Omental fat pad (tissue), 4 donors: ENCODE data around the gene ATP13A5. TPM values are rescaled to one million over a fixed set of nuclear protein-coding genes. Genes with fewer than 3 reads are reported as not detected.

Source experiments
- ATAC-seq: fragments of 150-250 bp; one replicate; pipeline ENCODE4 v1.9.1; 2016; ENCODE audit warnings: mild to moderate bottlenecking, moderate library complexity; ENCODE audit not compliant: low FRiP score
- DNase-seq: peaks from one replicate; pipeline ENCODE4 v3.0.0-alpha.2; 2019; ENCODE audit warnings: low spot score
- total RNA-seq, 4 donors: library from RNA; depleted of rRNA; stranded (reverse); fragments of >200 nt; gene quantifications; one replicate each; pipeline ENCODE4 v1.1.0, GENCODE V29; 2016
- TF ChIP-seq, protein P1 (sequence below), 3 donors: fragments of 450-650 bp; IDR thresholded peaks; one replicate each; pipeline ENCODE4 v1.5.1; 2016 to 2017; ENCODE audit warnings: antibody characterized with exemption in 3 of 3, mild to moderate bottlenecking in 3 of 3, moderate library complexity in 2 of 3

The ATP13A5 gene
- total RNA-seq, 4 donors from 2014 or later, result not detected

- DNase-seq (no peak), ATAC-seq (no peak)
- TF ChIP-seq, protein P1, sequence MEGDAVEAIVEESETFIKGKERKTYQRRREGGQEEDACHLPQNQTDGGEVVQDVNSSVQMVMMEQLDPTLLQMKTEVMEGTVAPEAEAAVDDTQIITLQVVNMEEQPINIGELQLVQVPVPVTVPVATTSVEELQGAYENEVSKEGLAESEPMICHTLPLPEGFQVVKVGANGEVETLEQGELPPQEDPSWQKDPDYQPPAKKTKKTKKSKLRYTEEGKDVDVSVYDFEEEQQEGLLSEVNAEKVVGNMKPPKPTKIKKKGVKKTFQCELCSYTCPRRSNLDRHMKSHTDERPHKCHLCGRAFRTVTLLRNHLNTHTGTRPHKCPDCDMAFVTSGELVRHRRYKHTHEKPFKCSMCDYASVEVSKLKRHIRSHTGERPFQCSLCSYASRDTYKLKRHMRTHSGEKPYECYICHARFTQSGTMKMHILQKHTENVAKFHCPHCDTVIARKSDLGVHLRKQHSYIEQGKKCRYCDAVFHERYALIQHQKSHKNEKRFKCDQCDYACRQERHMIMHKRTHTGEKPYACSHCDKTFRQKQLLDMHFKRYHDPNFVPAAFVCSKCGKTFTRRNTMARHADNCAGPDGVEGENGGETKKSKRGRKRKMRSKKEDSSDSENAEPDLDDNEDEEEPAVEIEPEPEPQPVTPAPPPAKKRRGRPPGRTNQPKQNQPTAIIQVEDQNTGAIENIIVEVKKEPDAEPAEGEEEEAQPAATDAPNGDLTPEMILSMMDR (IDR thresholded peaks at IDR 0.05), result no peak
Observed at GRCh38 chr3:193330555-193331204, 47.9 kb downstream of the ATP13A5 start.

- ATAC-seq, result no peak
- TF ChIP-seq, protein P1 (IDR thresholded peaks at IDR 0.05), result no peak
- no peak for DNase-seq
Observed at GRCh38 chr3:193317682-193318300, 60.8 kb downstream of the ATP13A5 start.

DNA sequence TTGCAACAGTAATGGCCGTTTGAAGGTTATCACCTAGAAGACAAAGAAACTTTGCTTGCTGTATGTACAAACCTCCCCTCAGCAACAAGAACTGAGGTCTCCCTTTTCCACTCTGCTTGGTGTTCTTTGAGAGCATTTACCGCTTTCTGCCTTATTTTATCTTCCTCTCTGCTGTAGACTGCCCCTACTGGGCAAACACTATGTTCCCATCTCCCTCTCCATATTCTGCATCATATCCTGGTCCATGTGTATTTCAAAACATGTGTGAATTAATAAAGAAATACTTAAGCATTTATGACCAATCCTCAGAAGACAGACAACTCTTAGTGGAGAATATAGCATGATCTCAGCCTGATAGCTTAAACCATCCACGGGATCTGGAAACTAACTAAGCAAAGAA lies 64.4 kb downstream of the ATP13A5 start:
- DNase-seq (no peak), ATAC-seq (no peak)
- TF ChIP-seq, protein P1 (IDR thresholded peaks at IDR 0.05), result no peak

DNA sequence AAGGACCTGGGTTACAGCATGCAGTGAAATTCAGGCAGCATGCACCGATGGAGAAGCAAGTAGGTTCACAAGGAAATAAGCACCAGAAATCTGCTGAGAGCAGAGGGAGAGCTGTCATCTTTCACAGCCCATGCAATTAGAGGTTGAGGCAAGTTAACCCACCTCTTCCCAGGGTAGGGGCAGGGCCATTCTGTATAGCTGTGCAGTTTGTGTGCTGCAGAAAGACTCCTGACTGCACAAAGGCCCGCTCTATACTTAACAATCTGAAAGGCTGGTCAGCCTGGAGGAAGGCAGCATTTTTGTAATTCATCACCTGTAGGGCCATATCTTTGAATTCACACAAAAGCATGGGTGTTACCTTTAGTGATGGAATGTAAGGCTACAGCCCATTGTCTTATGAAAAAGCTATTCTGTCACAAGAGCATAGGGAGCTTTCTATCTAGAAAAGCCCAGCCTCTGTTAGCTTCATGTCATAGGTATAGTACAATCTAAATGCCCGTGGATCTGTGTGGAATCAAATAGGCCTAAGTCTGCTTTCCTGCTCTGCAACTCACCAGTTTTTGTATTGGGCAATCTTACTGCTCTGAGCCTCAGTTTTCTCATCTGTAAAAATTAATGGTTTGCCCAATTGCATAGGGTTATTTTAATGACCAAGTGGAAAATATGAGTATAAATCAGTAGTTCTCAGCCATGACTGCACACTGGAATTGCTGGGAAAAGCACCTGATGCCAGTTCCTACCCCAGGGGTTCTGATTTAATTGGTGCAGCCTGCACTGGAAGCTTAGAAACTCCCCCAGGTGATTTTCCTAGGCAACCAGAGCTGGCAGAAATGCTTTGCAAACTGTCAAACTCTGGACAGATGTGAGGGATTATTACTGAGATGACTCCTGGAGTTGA lies 65.2 kb downstream of the ATP13A5 start:
- no peak for DNase-seq
- no peak for ATAC-seq
- TF ChIP-seq, protein P1 (IDR thresholded peaks at IDR 0.05), result no peak

DNA sequence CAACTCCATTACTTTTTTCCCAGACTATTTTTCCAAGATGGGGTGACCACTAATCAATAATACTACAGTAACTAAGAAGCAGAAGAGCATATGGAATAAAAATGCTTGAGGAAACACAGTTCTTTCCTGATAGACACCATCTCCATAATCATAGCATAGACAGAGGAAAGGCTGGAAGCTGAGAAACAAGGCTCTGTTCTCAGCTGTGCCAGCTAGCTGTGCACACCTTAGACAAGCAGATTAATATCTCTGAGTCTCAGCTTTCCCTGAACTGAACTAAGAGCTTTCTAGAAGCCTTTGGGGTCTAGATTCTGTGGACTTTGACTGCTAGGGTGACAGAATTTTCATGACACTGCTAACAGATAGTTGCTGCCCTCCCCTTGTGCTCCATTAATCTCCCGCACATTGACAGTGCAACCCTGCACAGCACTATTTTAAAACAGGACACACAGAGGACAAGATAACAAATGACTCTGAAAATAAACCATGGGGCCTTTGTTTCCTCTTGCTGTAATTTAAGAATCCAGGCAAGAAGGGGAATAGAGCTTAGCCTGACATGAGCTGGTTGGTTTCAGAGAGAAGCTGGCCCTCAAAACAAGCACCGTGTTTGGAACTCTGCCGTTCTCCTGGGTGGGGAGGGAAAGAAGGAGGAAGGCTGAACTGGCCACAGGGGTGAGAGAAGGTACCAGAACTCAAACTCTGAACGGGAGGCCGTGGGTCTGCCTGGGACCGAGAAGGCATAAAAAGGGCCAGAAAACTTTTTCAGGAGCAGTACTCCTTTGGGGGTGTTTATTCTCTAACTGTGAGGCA lies 67.4 kb downstream of the ATP13A5 start:
- TF ChIP-seq, protein P1 (IDR thresholded peaks at IDR 0.05), result no peak
- ATAC-seq (no peak), DNase-seq (no peak)

DNA sequence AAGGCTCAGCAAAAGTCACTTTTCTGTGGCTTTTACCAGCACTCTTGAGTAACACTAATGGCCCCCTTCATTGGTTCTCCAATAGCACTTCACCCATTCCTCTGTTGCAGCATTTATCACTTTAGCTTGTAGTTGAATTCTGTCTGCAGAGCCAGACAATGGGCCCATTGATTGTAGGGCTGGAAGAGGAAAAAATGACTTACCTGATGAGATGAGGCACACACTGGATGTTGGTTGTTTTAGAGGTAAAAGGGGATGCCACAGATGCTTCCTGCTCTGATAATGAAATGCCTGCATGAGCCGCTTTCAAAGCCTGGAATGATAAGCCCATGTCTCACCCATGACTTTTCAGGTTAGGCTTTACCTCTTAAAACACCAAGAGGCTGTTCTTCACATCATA lies 73.2 kb downstream of the ATP13A5 start:
- no peak for DNase-seq
- no peak for ATAC-seq
- TF ChIP-seq, protein P1 (IDR thresholded peaks at IDR 0.05), result no peak
